Hypothalamus (tissue), 51 donors: ENCODE results near the gene SMC3.
"Not testable (repeated sequence)": the region's sequence is repeated elsewhere in the genome, so short reads cannot be mapped to it uniquely, and the experiment has no call there.

ENCODE experiments used
- DNase-seq, 51 donors: peaks; one replicate each; lab custom pipeline; 2025; lab: John Stamatoyannopoulos, UW

SMC3 gene

DNA sequence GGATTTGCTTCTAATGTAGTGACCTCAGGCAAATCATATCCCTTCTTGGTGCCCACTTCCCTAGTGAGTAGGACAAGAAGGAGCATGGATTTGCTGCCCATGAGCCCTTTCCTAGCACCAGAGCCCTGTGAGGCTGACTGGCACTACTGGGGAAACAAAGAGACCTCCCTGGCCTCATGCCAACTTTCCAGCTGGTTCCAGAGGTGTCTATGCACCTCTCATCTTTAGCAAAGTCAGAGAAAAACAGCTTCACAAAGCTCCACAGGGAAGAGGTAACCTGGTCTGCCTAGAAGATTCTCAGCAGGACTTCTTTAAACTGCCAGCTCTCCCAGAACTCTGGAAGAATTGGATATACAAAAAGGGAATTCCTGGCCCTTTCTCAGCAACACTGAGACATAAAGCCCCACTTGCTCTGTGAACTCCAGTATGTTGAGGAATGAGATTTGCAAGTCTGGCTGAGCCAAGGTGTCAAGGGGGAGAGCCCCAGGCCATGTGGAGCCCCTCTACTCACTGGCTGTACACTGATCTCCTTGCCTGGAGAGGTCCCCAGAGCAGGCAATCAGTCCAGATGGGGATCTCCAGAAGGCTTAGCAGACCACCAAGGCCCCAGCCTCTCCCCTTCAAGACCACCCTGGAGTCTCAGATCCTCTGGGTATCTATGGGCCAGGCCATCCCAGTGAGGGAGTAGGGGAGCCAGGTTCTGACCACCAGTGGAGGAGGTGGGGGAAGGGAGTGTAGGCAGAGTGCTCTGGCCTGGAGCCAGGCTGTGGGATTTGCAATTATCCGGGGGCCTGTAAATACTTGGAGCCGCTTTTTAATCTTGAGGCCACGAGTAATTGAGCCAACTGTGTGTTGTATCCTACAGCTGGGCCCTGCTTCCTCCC, 52.3 kb downstream of the SMC3 start:
- DNase-seq = no peak

DNA sequence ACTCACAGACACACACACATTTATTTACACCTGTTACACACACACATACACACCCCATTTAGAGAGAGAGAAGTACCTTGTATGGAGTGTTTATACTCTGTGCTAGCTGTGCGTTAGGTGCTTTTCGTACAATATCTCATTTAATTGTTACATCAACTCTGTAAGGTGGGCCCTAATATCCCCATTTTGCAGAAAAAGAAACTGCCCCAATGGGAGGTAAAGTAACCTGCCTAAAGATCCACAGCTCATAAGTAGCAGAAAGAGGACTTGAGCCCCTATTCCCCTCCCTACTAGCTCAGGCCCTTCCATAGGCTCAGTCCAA, 52.9 kb downstream of the SMC3 start:
- no peak for DNase-seq

DNA sequence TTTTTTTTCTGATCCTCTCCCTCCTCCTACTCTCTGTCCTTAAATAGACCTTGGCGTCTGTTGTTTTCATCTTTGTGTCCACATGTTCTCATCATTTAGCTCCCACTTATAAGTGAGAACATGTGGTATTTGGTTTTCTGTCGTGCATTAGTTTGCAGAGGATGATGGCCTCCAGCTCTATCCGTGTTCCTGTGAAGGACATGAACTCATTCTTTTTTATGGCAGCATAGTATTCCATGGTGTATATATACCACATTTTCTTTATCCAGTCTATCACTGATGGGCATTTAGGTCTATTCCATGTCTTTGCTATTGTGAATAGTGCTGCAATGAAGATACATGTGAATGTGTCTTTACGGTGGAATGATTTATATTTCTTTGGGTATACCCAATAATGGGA, 55.8 kb downstream of the SMC3 start:
- not testable (repeated sequence) for DNase-seq

DNA sequence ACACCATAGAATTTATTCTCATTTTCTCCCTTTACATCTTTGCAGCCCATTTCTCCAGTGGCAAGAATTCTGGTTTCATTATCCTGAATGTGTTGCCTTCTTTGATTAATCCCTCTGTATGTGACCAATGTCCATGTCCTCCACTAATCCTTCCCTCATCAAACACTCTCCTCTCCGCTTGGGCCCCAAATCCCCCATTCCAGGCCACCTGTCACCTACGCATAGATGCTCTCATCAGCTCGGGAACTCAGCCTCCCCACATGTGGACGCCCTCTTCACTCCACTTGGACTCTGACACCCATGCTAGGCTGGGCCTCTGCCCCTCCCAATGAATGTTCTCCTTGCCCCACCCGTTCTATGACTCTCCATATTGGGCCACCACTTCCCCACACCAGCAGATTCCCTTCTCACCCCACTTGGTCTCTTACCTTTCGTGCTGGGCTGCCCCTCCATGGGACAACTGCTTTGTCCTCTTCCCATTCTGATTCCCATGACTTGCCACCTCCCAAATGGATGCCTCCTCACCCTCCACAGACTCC, 57.9 kb downstream of the SMC3 start:
- no peak for DNase-seq

DNA sequence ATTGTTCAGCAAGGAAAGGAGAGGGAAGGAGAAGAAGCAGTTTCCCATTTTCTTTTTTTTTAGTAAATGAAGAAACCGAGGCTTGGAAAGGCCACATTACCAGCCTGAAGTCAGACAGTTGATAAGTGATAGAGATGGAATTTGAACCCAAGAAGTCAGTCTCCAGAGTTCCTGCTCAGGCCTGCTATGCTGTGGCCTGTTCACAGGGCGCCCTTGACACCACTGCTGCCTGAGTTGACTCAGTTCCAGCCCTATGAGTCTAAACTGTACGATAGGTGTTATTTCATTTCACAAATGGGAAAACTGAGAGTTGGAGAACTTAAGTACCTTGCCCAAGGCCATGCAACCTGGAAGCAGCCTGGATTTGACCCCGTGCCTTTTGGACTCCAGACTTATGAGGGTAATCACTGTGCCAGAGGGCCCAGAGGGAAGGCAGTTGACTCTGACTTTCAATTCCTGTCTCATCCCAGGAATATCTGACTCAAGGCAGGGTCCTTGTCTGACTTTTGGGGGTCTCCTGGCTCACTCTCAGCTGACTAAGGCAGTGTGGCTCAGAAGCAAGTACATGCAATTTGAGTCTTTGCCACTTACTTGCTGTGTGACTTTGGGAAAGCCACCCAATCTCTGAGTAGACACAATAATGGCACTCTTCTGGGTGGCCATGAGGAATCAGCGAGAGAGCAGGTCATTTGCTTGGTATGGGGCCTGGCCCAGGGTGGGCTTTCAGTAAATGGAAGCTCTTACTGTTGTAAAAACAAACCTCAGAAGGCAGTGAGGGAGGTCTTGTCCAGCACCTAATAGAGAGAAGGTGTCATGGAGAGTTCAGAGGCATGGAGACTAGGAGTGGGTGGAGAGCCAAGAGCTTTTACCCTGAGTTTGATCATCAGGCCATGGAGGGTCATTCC, 58.7 kb downstream of the SMC3 start:
- DNase-seq = no peak

DNA sequence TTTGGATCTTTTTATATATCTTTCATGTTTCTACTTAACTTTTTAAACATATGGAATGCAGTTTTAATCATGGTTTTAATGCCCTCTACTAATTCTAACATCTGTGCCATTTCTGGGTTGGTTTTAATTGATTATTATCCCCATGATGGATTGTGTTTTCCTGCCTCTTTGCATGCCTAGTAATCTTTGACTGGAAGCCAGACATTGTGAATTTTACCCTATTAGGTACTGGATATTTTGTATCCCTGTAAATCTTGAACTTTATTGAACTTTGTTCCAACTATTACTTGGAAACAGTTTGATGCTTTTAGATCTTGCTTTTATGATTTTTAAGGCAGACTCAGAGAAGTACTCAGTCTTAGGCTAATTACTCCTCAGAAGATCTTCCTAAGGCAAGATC, 60.7 kb downstream of the SMC3 start:
- no peak for DNase-seq

DNA sequence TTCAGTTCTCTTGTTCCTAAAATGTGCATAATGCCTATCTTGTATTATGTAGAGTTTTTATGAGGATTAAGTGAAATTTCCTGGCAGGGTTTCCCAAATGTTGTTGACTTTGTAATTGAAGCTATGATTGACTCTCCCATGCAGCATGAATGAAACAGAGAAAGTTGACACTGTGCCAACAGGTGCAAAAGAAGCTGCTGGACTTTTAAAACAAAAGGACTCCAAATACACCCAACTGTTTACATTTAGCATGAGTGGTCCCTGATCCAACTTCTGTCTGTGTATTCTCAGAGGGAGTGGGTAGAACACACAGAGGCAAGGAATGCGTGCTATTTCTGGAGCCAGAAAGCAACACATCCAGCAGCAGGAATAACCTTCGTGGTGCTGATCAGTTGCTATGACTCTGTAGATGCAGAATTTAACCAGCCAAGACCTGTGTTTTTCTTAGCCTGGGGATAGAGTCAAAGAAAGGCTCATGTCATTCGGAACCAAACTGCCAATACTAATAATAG, 62.2 kb downstream of the SMC3 start:
- no peak for DNase-seq

DNA sequence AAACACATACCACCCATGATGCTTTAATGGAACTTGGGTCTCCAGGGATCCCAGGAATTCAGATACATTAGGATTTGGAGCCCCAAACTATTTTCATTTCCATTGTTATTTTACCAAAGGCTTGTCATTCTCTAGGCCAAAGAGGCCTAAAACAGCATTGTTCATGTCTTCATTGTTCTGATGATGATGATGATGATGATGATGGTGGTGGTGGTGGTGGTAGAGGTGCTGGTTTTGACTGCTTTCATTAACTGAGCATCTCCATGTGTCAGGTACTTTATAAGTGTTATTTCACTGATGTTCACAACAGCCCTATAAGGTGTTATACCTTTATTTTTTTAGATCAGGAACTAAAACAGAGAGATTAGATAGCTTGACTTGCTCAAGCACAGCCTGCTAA, 64.4 kb downstream of the SMC3 start:
- DNase-seq = no peak

DNA sequence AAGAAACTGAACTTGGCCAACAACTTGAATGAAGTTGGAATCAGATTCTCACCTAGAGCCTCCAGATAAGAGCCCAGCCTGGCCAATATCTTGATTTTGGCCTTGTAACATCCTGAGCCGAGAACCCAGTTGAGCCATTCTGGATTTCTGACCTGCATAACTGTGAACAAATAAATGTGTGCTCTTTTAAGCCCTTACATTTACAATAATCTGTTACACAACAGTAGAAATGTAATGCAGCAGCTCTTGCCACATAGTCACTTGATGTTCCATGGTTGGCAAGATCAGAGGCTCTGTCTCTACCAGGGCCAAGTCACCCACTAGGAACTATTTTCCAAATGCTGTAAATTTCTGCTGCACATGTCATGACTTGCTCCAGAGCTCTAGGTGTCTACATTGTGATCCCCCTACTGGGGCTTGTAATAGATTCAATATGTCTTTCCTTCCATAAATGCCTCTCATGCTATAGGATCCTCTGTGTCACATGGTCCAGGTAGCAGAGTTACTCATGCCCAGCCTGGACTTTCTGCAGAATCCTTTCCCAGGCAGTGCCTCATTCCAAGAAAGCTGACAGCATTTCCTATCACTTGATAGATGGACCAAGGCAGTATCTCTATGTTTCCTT, 65.2 kb downstream of the SMC3 start:
- no peak for DNase-seq

DNA sequence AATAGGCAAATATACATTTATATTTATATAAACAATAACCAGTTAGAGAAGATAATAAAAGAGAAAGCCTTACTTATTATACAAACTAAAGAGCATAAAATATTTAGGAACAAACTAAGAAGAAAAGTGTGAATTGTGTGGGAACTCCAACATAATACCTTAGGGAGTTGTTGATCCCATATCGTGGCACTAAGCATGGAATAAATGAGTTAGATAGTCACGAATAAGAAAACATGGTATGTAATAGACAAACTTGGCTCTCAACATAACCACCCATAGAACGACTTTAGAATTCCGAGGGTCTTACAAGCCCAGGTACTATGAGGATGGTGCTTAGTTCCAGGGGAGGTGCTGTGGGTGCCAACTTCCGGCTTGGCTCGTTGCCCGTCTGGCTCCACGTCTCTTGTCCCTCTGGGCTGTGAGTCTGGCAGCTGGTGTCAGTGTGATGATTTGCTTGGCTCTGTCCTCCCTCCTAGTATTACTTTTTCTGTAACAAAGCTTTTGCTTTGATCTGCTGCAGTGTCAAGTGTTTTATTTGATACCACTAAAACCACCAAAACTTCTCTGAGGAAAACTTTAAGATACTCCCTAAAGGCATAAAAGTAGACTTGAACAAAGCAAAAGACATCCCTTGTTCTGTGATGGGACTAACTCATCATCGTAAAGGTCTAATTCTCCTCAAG, 67.2 kb downstream of the SMC3 start:
- no peak for DNase-seq

DNA sequence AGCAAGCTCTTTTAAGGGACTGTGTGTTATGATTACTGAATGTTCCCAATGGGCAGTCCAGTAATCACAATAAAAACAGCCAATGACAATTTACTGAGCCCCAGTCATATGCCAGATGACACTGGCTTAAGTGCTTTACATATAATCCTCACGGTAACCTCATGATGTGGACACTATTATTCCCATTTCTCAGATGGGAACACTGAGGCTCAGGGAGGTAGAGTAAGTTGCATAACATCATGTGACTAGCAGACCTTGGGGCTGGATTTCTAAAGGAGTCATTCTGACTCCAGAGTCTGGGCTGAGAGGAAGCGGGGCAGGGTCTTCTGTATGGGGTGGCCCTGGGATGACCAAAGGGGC, 69.1 kb downstream of the SMC3 start:
- no peak for DNase-seq

DNA sequence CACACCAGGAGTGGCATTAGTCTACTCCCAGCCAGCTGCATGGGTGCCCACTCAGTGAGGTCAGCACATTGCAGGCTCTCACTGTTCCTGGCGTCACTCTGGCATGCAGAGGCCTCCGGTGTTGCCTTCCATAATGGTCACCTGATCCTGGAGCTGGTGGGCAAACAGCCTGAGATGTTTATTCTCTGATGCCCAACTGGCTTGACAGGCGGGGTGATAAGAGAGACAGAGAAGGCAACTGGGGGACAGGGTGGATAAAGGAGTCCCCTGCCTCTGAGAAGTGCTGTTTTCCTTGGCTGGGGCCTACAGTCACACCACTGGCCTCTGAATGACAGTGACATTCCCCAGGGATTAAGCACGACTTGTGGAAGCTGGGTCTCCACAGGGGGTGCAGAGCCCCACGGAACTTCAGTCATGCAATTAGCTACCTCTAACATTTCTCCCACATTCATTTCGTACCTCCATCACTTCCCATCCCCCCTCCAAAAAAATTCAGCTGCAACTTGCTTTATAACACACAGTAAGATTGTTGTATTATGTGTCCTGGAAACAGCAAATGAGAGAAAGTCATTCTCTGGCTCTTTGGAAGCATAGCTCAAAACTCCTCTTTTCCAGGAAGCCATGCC, 69.5 kb downstream of the SMC3 start:
- DNase-seq = no peak

DNA sequence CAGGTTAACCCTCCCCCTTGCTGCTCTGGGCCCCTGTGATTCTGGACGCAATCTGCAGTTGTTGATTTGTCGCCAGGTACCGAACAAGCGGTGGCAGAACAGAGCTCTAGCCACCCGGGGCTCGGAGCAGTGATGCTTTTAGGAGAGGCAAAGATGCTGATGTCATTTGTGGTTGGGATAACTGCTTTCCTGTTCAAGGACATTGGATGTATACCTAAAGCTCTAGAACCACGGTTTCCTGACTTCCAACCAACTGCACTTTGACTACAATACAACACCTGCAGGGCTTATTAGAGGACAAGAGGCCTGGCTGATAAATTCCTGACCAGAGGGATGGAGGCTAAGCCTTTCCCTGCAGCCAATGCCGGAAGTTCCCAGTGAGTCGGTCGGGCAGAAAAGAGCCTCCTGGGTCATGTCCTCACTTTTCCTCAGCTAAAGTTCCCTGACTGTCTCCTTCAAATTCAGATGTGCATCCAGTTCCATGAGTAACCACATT, 70.1 kb downstream of the SMC3 start:
- no peak for DNase-seq

DNA sequence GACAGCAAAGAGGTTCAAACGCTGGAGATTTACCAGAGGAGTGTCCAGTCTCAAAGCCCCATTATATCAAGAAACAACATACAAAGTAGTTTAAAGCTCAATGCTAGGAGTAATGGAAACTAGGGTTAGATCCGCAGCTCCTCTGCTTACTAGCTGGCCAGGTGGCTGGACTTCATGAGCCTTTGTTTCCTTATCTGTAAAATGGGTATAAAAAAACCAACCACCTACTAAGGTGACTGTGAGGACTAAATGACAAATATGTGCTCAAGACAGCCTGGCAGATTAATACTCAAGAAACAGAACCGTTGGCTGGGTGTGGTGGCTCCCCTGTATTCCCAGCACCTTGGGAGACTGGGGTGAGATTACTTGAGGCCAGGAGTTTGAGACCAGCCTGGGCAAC, 70.8 kb downstream of the SMC3 start:
- DNase-seq = no peak

DNA sequence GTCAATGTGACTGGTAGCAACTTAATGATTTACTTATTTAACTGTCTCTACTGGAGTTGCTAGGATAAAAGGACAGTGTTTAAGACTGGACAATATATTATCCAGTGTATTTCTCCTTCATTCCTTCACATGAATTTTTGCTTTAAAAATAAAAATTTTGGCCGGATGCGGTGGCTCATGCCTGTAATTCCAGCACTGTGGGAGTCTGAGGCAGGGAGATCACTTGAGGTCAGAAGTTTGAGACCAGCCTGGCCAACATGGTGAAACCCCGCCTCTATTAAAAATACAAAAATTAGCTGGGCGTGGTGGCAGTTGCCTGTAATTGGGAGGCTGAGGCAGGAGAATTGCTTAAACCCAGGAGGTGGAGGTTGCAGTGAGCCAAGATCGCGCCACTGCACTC, 71.6 kb downstream of the SMC3 start:
- not testable (repeated sequence) for DNase-seq

DNA sequence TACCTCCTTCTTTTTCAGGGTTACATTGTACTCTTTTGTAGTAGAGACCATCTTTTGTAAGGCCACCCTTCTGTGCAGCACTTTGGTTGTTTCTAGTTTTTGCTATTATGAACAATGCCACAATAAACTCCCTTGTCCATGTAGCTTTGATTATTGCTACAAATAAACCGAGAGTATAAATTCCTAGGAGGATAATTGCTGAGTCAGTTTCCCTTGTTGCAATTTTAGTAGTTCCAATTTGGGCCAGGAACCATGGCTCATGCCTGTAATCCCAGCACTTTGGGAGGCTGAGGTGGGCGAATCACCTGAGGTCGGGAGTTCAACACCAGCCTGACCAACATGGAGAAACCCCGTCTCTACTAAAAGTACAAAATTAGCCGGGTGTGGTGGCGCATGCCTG, 72.4 kb downstream of the SMC3 start:
- not testable (repeated sequence) for DNase-seq

DNA sequence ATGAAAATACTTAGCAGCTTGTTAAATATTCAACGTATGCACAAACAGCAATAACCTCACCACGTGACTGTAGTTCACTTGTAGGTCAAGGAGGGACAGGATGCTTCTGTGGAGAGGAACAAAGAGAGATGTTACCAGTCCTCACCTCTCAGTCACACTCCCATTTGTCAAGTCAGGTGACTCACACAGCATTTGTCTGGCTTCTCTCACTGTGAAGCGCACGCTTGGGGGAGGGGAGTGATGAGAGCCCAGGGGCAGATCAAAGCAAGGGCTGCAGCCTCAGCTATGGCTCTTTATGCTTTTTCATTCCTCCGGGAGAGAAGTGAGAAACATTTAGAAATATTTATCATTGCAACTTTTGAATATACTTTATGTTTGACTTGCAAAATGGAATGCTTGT, 73.8 kb downstream of the SMC3 start:
- DNase-seq = no peak

DNA sequence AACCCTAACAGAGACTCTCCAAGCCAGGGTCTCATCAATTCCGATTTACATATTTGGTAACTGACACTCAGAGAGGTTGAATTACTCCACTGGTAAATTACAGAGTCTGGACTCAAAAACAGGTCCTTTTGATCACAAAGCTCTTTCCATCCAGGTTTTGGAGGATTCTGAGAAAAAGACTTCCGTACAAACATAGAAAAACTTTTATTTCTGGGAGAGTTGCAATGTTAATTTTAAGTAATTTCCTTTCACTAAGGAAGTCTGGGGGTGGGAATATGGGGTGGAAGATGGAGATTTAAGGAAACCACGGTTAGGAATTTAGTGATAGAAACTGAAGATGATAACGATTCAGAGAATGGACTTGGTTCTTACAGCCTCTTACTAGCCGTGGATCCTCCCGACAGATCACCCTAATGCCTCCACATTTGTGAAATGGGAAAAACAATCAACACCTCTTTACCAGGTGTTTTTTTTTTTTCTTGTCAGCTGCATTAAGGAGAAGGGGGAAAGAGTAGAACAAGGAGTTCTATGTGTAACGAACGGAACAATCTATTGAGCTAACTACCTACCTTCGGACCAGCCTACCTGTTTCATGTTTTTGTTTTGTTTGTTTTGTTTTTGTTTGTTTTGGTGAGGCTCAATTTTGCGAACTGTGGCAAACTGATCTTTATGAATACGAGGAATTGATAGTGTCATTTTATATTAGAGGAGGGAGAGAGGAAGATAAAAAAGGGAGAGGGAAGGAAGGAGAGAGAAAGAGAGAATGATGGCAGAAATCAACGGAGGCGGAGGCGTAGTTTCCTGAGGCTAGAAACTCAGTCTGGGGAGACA, 74.9 kb downstream of the SMC3 start:
- no peak for DNase-seq
